Stimulated activated CD4-positive, alpha-beta T cell treated with anti-CD3 and anti-CD28 coated beads, TNF-alpha, amount 100 ng/mL, for 4 hours (primary cell): ENCODE measurements around the gene RXFP1.

Experiments used
- DNase-seq, 3 experiments: peaks; one replicate each; pipeline ENCODE4 v3.0.0-alpha.2; 2020; ENCODE audit warnings: low read depth in 3 of 3

Gene RXFP1

DNA sequence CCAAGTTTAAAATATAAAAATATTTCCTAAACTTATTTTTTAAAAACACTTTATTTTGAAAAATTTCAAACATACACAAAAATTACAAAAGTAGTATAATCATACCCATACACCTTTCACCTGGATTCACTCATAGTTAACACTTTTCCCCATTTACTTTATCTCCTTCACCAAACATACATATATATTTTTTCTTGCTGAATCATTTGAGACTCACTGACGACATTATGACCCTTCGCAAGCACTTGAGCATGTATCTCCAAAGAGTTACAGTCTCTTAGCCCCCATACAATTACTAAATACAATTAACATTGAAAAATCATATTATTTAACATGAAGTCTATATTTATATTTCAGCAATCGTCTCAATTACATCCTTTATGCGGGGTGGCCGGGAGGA is 19.8 kb downstream of the RXFP1 start:
- DNase-seq: no peak

DNA sequence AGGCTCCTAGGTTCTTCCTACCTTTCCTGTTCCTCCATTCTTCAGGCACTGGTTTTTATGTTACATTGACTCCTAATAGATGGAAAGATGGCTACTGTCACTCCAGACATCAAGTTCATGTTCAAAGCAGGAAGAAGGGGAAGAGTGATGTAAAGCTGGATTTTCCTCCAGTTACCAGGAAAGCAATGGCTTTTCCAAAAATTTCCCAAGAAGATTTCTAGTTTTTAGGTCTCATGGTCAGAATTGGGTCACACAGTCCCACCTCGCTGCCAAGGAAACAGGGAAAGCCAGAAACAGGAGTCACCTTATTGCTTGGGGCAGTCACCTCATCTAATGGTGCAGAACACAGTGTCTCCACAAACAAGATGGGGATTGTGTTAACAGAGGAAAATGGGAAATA is 21.5 kb downstream of the RXFP1 start:
- no peak for DNase-seq

DNA sequence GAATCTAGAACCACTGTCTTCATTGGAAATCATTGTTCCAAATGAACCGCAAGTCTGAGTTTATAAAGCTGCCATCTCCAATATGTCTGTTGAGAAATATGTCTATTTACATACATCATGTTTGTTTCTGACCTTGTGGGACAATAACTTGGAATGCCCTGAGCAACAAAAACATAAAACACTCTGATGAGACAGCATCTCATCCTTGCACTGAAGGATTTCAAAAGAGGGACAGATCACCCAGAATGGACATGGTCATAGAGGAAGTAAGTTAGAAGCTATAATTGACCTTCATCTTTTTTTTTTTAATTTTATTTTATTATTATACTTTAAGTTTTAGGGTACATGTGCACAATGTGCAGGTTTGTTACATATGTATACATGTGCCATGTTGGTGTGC is 22.5 kb downstream of the RXFP1 start:
- DNase-seq: no peak

DNA sequence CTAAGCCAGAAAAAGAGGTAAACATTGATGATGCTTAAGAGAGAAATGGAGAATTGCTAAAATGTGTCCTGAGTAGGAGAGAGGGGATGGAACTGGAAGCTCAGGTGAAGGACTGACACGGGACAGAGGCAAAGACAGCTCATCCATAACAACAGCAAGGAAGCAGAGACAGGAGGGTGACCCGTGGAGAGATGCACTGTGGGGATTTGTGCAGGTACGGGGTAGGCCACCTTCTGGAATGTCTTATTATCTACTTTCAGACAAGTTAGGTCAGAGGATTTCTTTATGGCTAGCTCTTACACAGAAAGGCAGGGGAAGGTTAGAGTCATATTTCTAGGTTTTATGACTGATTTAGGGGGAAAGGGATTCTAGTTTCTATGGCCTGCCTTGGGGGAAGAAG is 31.7 kb downstream of the RXFP1 start:
- no peak for DNase-seq

DNA sequence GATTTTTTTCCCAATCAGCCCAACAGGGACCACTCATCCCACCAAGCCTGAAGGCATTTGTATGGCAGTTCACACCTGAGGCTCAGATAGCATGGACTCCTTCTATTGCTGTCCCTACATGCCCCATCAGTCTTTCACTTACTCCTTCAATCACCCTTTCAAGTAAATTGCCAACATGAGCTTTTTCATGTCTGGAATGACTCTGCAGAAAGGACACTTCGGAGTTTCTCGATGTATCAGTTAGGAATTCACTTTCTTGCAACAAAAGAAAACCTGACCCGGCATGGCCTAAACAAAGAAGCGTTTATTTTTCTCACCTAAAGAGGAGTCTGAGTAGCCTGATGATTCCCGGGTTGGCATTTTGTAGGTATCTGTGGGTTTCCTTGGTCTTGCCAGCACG is 38.6 kb downstream of the RXFP1 start:
- no peak for DNase-seq

DNA sequence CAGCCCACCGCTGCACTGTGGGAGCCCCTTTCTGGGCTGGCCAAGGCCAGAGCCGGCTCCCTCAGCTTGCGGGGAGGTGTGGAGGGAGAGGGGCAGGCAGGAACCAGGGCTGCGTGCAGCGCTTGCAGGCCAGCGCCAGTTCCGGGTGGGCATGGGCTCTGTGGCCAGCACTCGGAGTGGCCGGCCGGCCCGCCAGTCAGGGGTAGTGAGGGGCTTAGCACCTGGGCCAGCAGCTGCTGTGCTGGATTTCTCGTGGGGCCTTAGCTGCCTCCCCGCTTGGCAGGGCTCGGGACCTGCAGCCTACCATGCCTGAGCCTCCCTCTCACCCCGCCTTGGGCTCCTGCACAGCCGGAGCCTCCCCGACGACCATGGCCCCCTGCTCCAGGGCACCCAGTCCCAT is 45.2 kb downstream of the RXFP1 start:
- no peak for DNase-seq

DNA sequence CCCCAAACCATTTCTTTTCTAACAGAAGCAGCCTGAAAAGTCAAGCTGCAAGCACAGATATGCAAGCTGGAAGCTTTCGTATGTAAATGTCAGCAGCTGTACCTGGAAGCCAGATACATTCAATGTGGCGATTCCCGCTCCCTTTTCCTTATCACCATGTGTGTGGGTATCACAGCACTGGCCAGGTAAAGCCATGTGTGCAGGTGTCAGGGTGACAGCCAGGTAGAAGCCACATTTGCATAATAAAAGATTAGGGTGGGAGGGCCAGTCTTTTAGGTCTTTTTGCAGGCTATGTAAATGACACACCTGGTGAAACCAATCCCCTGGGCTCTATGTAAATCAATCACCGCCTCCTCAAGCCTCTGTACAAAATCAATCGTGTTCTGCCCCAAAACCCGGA is 50.1 kb downstream of the RXFP1 start:
- DNase-seq: no peak

DNA sequence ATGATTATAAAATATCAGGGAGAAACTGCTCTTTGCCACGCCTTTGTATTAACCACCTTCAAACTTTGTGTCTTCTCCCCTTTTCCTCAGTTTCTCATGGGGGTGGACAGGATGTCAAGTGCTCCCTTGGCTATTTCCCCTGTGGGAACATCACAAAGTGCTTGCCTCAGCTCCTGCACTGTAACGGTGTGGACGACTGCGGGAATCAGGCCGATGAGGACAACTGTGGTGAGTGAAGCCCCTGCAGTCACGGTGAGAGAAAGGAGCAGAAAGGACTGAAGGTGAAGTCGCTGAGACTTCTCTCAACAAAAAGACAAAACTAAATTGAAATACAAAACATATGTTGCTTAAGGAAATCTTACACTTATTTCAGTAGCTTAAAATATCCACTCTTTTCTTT is 50.9 kb downstream of the RXFP1 start:
- no peak for DNase-seq

DNA sequence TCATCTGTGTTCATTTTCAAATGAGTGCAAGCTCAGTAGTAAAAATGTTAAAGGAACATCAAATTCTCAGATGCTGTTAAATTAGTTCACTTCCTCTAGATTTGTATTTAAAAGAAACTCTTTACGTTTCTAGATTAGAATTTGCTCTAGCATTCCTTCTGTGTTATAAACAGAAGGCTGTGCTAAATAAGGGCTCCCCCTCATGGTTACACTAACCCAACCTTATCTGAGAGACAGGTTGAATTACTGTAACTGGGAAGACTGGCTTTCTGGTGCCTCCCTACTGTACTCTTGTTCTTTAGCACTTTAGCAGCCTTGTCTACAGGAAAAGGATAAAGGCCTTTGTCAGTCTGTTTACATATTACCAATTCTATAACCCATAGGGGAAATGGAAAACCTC is 56.8 kb downstream of the RXFP1 start:
- no peak for DNase-seq

DNA sequence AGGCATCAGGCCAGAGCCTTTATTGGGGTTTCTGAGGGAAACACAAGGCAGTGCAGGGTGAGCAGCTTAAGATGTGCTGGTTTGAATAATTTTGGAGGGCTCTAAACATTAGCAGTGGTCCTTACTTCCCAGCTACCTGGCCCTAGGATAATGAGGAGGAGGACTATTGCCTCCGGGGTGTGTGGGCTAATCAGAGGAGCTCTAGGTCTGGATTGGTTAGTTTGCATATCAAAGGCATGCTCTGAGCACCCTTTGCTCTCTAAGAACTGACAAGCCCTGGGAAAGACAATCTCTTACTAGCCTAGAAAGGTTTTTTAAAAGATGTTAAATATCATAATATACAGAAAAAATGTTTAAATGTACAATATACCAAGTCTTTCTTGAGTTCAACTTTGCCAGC is 58.4 kb downstream of the RXFP1 start:
- no peak for DNase-seq

DNA sequence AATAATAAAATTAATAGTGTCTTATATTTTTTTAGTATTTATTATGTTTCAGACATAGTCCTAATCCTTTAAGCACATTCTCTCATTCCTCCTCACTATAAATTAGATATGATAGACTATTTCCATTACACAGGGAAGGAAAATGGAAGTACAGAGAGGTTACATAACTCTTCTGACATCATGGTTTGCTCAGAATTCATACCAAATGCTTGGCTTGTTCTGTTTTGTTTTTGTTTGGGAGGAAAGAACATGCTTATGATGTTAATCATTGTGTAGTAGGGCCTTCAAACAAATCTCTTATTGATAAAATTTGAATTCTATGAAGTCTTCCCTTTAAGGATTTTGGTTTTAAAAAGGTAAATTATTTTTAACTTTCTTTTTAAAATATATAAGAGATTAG is 59.5 kb downstream of the RXFP1 start:
- DNase-seq: no peak

DNA sequence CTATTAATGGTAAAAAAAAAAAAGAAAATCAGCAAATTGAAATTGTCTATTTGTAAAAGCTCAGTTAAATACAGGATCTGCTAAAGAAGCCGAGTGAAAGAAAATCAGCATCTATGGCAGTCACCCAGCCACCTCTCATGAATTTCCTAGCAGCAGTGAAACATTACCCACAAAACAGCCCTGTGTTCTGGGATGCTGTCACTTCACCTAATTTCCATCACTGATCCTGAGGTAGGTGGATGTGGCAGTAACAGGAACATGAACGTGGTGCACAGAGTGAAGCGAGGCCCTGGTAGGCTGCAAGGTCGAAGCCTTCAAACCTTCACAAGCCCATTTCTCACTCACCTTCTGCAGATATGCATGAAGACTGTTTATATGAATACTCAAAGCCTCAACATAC is 65.2 kb downstream of the RXFP1 start:
- DNase-seq: no peak

DNA sequence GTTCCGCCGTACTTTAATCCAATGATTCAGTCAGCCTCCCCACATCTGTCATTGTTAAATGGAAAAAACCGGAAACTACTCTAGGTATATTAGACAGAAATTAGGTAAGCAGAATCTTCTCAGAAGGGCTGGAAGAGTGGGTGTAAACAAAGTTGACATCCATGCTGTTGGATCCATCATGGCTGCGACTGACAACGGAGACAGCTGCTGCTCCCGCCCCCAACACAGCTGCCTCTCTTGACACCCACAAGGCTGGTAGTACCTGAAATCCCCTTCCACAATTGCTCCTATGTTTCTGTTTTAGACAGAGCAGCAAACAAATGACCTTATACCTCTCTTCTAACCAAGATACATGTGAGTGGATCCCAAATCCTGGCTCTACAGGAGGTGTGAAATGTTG is 66.6 kb downstream of the RXFP1 start:
- DNase-seq: no peak

DNA sequence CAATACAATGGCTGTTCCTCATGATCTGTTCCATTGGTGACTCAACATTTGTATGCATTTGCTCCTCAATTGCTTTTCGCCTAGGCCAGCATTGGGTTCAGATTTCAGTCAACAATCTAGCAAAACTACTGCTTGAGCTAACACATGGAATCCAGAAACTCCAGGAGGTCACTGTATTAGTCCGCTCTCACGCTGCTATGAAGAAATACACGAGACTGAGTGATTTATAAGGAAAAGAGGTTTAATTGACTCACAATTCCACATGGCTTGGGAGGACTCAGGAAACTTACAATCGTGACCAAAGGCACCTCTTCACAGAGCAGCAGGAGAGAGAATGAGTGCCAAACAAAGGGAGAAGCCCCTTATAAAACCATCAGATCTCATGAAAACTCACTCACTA is 67.1 kb downstream of the RXFP1 start:
- no peak for DNase-seq

DNA sequence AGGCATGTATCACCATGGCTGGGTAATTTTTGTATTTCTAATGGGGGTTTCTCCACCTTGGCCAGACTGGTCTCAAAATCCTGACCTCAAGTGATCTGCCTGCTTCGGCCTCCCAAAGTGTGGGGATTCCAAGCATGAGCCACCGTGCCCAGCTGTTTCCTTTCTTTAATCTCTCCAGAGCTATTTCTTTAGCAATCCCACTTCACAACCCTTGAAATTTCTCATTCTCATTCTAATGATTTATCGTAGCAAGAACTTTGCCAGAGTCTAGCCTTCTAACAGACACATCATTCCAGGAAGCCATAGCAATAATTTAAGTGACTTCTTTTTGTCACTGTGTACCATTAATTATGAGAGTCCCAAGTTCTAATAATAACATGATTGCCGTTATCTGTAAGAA is 68.6 kb downstream of the RXFP1 start:
- DNase-seq: no peak

DNA sequence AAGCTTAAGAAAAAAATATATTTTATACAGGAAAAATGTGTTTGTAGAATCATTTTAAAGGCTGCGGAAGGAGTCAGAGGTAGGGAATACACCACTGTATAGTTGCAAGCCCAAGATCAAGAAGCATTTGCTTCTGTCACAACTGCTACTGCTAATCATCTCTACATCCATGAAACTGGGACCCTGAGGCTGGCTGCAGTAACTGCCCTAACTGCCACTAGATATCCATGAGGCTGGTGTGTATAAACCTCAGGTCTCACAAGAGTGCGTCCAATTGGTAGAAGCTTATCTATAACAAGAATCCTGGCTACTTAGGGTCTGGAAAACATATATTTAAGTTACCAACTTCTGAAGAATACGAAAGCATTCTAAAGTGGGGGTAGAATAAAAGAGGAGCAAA is 69.1 kb downstream of the RXFP1 start:
- DNase-seq: no peak

DNA sequence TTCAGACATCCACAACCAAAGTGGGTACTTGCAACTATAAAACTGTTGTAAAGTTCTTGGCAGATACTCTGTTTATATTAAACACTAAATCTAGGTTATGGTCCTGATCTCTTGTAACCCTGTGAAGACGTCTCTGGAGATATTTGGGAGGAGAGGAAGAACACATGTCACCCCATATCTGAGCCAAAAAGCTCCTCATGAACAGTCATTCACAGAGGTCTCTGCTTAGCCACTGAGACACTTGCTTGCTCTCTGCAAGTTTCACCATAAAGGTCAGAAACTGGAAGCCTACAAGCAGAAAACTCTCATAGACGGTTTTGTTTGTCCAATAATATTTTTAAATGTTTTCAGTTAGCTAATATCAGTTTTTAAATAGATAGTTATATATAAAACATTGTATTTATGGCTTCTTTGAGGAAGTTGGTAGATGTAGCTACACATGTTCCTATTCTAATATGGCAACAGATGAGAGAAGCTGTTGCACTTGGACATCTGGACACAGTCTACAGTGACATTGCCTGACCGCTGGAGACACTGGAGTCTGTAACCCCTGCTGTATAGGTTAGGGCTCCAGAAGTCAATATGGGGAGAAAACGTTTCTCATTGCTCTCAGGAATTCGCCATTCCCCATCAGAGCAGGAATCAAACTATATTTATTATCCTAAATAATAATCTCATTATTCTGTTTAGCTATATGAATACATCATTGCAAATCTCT is 76.4 kb downstream of the RXFP1 start:
- DNase-seq: no peak

DNA sequence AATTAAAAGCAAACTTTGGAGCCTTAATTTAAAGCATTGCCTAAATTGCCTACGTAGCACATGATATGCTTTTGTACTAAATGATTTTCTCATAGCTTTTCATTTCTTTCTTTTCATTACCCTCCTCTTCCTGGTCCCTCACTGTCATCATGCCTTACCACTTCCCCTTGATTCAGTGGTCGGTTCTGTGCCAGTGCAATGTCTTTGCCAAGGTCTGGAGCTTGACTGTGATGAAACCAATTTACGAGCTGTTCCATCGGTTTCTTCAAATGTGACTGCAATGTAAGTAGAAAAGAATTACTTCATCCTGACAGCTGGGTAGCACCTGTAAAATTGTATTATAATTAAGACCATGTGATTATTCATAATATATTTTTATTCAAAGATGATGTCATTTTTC is 77.5 kb downstream of the RXFP1 start:
- DNase-seq: no peak

DNA sequence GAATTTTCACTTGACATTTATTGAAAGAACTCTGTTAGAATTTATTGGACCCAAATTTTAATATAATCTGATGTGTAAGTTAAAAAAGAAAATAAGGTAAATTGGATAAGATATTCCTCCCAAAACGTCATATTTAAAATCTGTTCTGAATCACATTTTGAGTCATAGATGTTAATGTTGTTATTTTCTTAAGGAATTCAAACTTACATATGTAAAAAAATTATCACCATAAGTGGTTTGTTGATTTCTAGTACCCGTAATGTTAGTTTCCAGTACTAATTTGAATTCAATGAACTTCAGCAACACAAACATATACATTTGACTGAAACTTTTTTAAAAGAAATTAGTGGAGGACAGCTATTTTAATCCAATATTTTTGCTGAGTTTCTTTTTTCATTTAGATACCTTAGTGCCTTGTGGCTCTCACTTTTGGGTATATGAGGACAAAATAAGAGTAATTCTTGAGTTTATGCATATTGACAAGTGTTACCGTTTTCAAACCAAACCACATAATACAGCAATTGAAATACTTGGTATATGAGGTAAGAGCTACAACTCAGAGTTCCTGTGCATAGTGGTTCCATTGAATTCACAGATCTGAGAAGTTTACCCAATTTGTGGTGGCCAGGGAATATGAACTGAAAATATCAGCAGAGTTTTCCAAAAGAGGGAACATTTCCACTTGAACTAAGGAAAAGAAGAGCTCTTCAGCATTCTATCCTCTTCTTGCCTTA is 78.2 kb downstream of the RXFP1 start:
- DNase-seq: no peak

DNA sequence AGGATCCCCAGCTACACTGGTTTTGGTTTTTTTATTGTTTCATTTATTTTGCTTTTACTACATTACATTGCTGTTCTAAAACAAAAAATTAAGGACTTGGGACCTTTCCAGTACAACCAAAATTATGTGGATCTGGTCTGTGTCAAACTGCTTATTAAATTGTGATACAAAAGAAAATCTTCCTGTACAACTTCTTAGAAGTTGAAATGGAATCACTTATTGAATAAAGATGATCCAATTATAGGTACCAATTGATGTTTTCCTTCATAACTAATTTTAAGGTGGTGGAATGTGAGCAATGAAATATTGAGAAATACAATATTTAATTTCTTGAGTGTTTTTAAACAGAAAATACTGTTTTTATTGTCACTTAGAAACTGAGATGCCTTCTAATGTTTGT is 82.7 kb downstream of the RXFP1 start:
- no peak for DNase-seq

DNA sequence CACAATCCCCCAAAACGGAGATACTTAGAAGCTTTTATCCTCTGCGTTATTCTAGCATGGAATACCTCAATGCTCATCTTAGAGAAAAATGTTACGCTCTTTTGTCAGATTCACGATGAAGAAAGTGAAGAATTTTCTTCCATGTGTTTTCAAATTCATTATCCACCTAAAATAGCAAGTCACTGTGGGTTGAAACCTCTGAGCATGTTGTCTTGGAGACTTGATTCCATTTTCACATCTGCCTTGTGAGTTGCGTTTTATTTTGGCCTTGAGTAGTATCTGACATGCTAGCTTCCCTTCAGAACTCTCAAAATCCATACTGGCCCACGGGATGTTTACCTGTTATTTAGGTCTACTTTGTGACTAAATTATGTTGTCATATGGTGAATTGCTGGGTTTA is 83.7 kb downstream of the RXFP1 start:
- no peak for DNase-seq

DNA sequence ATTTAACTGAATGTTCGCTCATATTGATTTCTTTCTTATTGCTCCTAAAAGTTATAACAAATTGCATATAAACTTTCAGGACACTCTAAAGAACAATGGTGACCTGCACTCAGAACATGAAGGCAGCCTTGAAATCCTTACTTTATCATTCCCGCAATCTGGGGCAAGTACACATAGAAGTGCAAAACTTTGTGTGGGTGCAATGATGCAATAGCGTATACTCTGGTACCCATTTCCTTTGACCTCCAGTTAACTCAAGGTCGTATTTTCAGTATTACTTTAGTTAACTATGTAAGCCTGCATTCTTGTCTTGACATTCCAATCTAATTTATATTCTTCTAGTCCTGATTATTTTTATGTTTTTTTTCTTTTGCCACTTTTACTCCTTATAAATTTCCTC is 85.3 kb downstream of the RXFP1 start:
- DNase-seq: no peak

DNA sequence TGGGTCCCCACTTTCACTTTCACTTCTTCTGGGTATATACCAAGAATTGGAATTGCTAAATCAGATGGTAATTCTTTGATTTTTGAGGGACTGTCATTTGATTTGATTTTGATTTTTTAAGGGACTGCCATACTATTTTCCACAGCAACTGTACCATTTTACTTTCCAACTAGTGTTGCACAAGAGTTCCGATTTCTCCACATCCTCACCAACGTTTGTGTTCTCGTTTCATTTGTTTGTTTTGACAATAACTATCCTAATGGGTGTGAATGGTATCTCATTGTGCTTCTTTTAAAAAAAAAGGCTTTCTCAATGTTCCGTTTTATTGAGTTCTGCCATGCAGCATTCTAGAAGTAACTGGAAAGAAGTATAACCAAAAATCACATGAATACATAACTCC is 87.4 kb downstream of the RXFP1 start:
- DNase-seq: no peak

DNA sequence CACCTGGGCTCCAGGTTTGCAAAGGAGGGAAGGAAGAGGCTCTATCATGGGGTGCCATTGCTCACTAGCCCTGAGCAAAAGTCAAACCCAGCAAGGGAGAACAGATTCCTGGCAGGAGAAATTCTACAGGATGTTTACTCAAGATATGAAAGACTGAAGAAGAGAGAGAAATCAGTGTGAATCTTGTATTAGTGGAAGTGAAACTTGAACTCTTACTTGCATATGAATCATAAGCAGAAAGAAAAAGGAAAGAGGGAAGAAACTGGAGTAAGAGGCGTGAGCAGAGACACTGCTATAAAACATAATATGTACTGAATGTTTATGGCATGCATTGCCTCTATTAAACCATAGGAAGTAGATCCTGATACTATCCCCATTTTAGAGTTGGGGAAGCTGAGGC is 89.1 kb downstream of the RXFP1 start:
- no peak for DNase-seq
